Measurements from ENCODE around the gene GBX1. TPM values are rescaled to one million over a fixed set of nuclear protein-coding genes. Genes with fewer than 3 reads are reported as not detected.

Gene GBX1
- total RNA-seq, 2 experiments from 2014 or later = not detected

GRCh38 chr7:151201344-151201743, 33.9 kb upstream of the GBX1 start:
- Mint-ChIP-seq H3K4me1 (no peaks in the 10 kb centered on the region), H3K4me3 (no peak overlapping the region), H3K36me3 (no peaks in the 10 kb centered on the region), H3K27ac (no peak overlapping the region), H3K27me3 (peaks cover 11% of the 10 kb centered on the region), H3K9me3 (no peaks in the 10 kb centered on the region)
- no peak for DNase-seq

- H3K27me3 Mint-ChIP-seq = peaks cover 8% of the 10 kb centered on the region
- H3K9me3 Mint-ChIP-seq = no peaks in the 10 kb centered on the region
- no peak for DNase-seq
- H3K4me1 Mint-ChIP-seq = no peaks in the 10 kb centered on the region
- no peaks in the 10 kb centered on the region for H3K36me3 Mint-ChIP-seq
- no peak overlapping the region for H3K4me3 Mint-ChIP-seq
- H3K27ac Mint-ChIP-seq = no peak overlapping the region
Measured at GRCh38 chr7:151198945-151199848, 31.7 kb upstream of the GBX1 start.

DNA sequence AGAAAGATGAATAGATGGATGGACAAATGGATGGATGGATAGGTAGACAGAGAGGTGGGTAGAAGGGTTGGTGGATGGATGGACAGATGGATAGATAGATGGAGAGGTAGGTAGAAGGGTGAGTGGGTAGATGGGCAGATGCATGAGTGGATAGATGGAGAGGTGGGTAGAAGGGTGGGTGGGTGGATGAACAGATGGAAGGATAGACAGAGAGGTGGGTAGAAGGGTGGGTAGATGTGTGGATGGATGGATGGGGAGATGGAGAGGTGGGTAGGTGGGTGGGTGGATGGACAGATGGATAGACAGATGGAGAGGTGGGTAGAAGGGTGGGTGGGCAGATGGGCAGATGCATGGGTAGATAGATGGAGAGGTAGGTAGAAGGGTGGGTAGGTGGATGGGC, 30.4 kb upstream of the GBX1 start:
- Mint-ChIP-seq H3K4me1 (no peaks in the 10 kb centered on the region), H3K27me3 (peaks cover 8% of the 10 kb centered on the region), H3K4me3 (no peak overlapping the region), H3K27ac (no peak overlapping the region), H3K36me3 (no peaks in the 10 kb centered on the region), H3K9me3 (no peaks in the 10 kb centered on the region)
- no peak for DNase-seq

DNA sequence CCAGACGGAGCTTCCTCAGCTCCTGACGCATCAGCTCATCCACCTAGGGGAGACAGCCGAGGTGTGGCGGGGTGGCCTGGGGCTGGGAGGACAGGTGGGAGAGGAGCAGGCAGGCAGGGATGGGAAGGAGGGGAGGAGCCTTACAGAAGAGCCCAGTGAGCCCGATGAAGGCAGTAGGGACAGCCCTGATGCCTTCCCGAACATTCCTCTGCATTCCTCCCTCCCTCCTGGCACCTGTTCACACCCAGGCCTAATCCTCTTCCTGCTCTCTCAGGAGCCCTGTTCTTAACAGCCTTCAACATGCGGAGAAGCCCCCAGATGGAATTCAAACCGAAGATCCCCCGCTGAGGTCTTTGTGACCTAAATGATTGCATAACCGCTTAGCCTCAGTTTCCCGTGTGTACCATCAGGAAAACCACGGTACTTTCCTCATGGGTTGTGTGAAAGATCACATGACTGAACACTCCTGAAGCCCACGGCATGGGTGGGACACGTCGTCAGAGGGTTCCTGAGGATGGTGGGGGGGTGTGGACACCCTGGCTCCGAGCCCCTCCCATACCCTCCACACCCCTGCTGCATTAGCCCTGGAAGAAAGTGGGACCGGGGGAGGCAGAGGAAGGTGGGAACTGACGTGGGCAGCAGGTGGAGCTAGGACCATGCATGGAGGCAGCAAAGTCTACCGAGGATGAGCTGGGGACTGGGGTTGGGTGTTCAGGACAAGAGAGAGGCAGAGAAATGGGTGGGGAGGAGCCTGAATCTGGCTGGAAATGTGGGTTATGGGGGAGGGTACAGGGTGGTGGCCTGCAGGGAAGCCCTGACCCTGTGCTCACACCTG, 28.3 kb upstream of the GBX1 start:
- Mint-ChIP-seq H3K9me3 (no peaks in the 10 kb centered on the region), H3K4me1 (no peaks in the 10 kb centered on the region), H3K27me3 (peaks cover 8% of the 10 kb centered on the region), H3K4me3 (no peak overlapping the region), H3K27ac (no peak overlapping the region), H3K36me3 (no peaks in the 10 kb centered on the region)
- DNase-seq = no peak

DNA sequence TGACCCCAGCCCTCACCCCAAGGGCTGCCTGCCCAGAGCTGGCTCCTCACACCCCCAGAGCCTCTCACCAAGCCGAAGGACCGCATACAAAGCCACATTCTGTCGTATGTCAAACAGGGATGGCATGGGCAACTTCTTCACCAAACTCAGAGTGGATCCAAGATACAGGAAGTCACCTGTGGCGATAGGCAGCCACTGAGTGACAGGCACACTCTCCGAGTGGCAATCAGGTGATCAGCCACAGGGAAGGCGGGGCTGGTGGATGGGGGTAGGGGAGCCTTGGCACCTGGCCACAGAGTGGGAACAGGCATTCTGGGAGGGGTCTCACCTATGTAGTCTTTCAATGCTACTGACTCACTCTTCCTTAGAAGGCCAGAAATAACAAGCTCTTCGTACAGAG, 26.7 kb upstream of the GBX1 start:
- DNase-seq = no peak
- Mint-ChIP-seq H3K27me3 (peaks cover 8% of the 10 kb centered on the region), H3K4me1 (no peaks in the 10 kb centered on the region), H3K36me3 (no peaks in the 10 kb centered on the region), H3K27ac (no peak overlapping the region), H3K4me3 (no peak overlapping the region), H3K9me3 (no peaks in the 10 kb centered on the region)

- H3K27ac Mint-ChIP-seq = no peak overlapping the region
- DNase-seq = no peak
- no peaks in the 10 kb centered on the region for H3K9me3 Mint-ChIP-seq
- H3K4me1 Mint-ChIP-seq = no peaks in the 10 kb centered on the region
- no peak overlapping the region for H3K4me3 Mint-ChIP-seq
- no peaks in the 10 kb centered on the region for H3K36me3 Mint-ChIP-seq
- H3K27me3 Mint-ChIP-seq = peaks cover 8% of the 10 kb centered on the region
Measured at GRCh38 chr7:151193203-151193978, 25.9 kb upstream of the GBX1 start.

DNA sequence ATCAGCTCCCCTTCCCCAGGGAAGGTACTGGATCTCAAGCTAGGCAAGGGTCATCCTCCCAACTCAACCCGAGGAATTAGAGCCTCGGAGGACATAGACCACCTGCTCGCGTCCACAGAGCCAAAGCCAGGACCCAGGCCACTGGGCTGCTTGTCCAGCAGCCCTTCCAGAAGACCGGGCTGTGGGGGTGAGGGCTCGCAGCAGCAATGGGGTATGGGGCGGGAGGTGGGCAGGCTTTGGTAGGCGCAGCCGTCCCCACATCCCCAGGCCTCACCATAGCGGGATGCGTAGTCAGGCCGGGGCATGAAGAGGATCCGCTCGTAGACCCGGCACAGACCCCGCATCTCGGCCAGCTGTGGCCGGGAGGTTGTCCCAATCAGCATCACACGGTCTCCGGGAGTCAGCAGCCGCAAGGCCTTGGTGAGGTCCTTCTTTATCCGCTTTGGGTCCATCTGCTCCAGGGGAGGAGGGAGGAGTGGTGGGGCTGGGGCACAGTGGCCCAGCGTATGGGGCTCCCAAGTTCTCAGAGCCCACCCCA, 24.6 kb upstream of the GBX1 start:
- Mint-ChIP-seq H3K27me3 (peaks cover 8% of the 10 kb centered on the region), H3K9me3 (no peaks in the 10 kb centered on the region), H3K4me1 (no peaks in the 10 kb centered on the region), H3K4me3 (no peak overlapping the region), H3K27ac (no peak overlapping the region), H3K36me3 (no peaks in the 10 kb centered on the region)
- no peak for DNase-seq

DNA sequence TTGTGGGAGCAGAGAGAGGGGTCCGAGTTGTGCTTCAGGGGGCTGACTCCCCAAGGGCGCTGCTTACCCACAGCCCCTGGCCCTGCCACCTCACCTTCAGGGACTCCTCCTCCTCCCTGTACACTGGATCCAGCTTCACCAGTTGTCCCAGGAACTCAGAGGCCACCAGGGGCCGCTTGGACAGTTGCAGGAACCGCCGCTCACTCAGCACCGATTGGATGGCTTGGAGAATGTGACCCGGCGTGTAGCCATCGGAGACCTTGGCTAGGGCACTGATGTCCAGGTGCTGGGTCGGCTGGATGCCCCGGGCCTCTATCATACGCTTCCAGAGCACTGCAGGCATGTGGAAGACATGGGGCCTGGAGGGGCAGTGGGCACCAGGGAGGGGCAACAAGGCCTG, 24.1 kb upstream of the GBX1 start:
- no peak for DNase-seq
- H3K4me1 Mint-ChIP-seq = no peaks in the 10 kb centered on the region
- no peak overlapping the region for H3K27ac Mint-ChIP-seq
- H3K27me3 Mint-ChIP-seq = peaks cover 8% of the 10 kb centered on the region
- no peak overlapping the region for H3K4me3 Mint-ChIP-seq
- H3K9me3 Mint-ChIP-seq = no peaks in the 10 kb centered on the region
- H3K36me3 Mint-ChIP-seq = no peaks in the 10 kb centered on the region

GRCh38 chr7:151189038-151189437, 21.5 kb upstream of the GBX1 start:
- Mint-ChIP-seq H3K4me1 (no peaks in the 10 kb centered on the region), H3K27me3 (no peaks in the 10 kb centered on the region), H3K36me3 (no peaks in the 10 kb centered on the region), H3K9me3 (no peaks in the 10 kb centered on the region), H3K4me3 (no peak overlapping the region), H3K27ac (no peak overlapping the region)
- DNase-seq = no peak

- Mint-ChIP-seq H3K27ac (no peak overlapping the region), H3K4me1 (no peaks in the 10 kb centered on the region), H3K9me3 (no peaks in the 10 kb centered on the region), H3K36me3 (no peaks in the 10 kb centered on the region), H3K4me3 (no peak overlapping the region), H3K27me3 (no peaks in the 10 kb centered on the region)
- no peak for DNase-seq
Measured at GRCh38 chr7:151188252-151188542, 20.7 kb upstream of the GBX1 start.

GRCh38 chr7:151187409-151188251, 20.1 kb upstream of the GBX1 start:
- Mint-ChIP-seq H3K9me3 (no peaks in the 10 kb centered on the region), H3K4me1 (no peaks in the 10 kb centered on the region), H3K4me3 (no peak overlapping the region), H3K36me3 (no peaks in the 10 kb centered on the region), H3K27ac (no peak overlapping the region), H3K27me3 (no peaks in the 10 kb centered on the region)
- no peak for DNase-seq

DNA sequence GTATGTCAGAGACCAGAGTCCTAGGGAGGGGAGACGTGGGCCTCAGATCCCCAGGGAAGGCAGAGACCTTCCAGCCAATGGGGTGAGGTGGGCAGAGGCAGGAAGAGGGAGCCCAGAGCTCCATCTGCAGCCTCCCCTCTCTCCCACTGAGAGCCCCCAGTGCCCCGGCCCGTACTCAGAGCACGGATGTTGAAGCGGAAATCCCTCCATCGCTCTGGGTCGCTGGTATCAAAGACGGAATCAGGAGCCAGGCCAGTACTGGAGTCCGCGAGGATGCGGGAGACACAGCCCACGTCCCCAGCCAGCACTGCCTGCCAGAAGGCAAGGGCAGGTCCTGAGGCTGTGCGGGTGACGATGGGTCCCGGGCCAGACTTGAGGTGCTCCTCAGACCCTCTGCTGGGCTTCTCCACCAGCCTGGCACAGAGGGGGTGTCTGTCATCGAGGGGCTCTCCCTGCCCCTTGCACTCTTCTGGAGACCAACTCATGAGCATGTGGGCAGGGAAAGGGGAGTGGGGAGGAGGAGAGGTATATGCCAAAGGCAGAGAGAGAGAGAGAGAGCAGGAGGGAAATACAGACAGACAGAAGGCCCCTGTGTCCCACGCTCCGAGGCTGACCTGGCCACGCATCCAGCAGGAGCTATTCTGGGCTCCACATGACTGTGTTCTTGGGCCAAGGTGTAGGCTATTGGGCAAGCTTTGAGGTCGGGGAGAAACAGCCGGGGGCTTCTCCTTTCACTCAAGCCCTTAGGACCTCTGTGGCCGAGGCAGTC, 19.3 kb upstream of the GBX1 start, which contains the start of gene ASB10:
Gene ASB10, minus strand, starts transcription at position 611 of the 769 bp plus-strand sequence. Its CDS starts 120 bp downstream, at position 491.
- Mint-ChIP-seq H3K4me3 (no peak within 1 kb of the TSS), H3K4me1 (no peaks in the 10 kb centered on the region)
- DNase-seq = no peak

GRCh38 chr7:151185762-151186639, 18.5 kb upstream of the GBX1 start:
- Mint-ChIP-seq H3K27ac (no peak overlapping the region), H3K27me3 (peaks cover 5% of the 10 kb centered on the region), H3K4me1 (no peaks in the 10 kb centered on the region), H3K4me3 (no peak overlapping the region), H3K9me3 (no peaks in the 10 kb centered on the region), H3K36me3 (no peaks in the 10 kb centered on the region)
- DNase-seq = no peak

More for the DNA sequence above, 19.3 kb upstream of the GBX1 start, which contains the start of gene ASB10:
- Mint-ChIP-seq H3K9me3 (no peaks in the 10 kb centered on the region), H3K36me3 (no peaks in the 10 kb centered on the region), H3K27me3 (peaks cover 4% of the 10 kb centered on the region), H3K27ac (no peak within 1 kb of the TSS)

Measured in activated naive CD8-positive, alpha-beta T cell treated with anti-CD3 and anti-CD28 coated beads for 36 hours (primary cell).